ENCODE results near the gene PROM1. TPM values are rescaled to one million over a fixed set of nuclear protein-coding genes. Genes with fewer than 3 reads are reported as not detected.

PROM1 gene
- total RNA-seq, 2 experiments from 2014 or later = not detected

GRCh38 chr4:15920723-15921591, 162.9 kb downstream of the PROM1 start:
- Mint-ChIP-seq H3K36me3 (no peaks in the 10 kb centered on the region), H3K27ac (no peak overlapping the region), H3K27me3 (peaks cover 41% of the 10 kb centered on the region), H3K4me3 (no peak overlapping the region), H3K4me1 (peaks cover 2% of the 10 kb centered on the region), H3K9me3 (no peaks in the 10 kb centered on the region)
- ATAC-seq (ENCODE audit: low read depth) (no peak), DNase-seq (no peak)
- POLR2A ChIA-PET = no interaction called here

GRCh38 chr4:15918484-15919129, 165.2 kb downstream of the PROM1 start:
- Mint-ChIP-seq H3K4me1 (peaks cover 9% of the 10 kb centered on the region), H3K4me3 (no peak overlapping the region), H3K36me3 (no peaks in the 10 kb centered on the region), H3K27ac (no peak overlapping the region), H3K9me3 (peaks cover 2% of the 10 kb centered on the region), H3K27me3 (peaks cover 38% of the 10 kb centered on the region)
- DNase-seq (no peak), ATAC-seq (ENCODE audit: low read depth) (no peak)
- POLR2A ChIA-PET = no interaction called here

Other genes with a start within 250 kb of the PROM1 start
- gene FGFBP1, start 145.3 kb downstream of the PROM1 start, total RNA-seq = not detected
- gene FGFBP2, start 120.8 kb downstream of the PROM1 start, total RNA-seq = 10 to 100 TPM; 23.9 to 25.0 TPM
- gene TAPT1, start 142.4 kb upstream of the PROM1 start, total RNA-seq = 10 to 100 TPM; 46.1 TPM

Measured in activated naive CD8-positive, alpha-beta T cell treated with anti-CD3 and anti-CD28 coated beads, Interleukin-2, amount 10 ng/mL, durations not matched to agents 7 days and 5 days (primary cell).